IMR-90 (cell line): ENCODE data around the gene EZR. TPM values are rescaled to one million over a fixed set of nuclear protein-coding genes. Genes with fewer than 3 reads are reported as not detected.
A peak's percentile ranks its signal among the peaks of the same experiment; 100 is the strongest.

Experiments
- ATAC-seq: fragments of 200-7000 bp; cut with Tn5 transposase; 2 replicates; pipeline ENCODE4 v1.9.1; 2020; ENCODE audit warnings: low read depth, mild to moderate bottlenecking, moderate library complexity
- BruUV-seq: library from RNA; stranded (reverse); fragments of 400-500 nt; replicated peaks from 2 replicates; lab custom pipeline; 2021; lab: Mats Ljungman, UMichigan
- CTCF ChIA-PET: fragments of 300-600 bp; formaldehyde crosslinking; extraction: SDS; loops from one replicate; lab custom pipeline; 2021; ENCODE audit warnings: antibody characterized with exemption; lab: Yijun Ruan, JAX
- POLR2A ChIA-PET: fragments of 300-600 bp; sonication (Branson Sonifier 250); formaldehyde crosslinking; loops from one replicate; lab custom pipeline; 2022; ENCODE audit warnings: antibody characterized with exemption; ENCODE audit not compliant: unreplicated experiment; lab: Charles Lee
- DNase-seq: peaks from one replicate; pipeline ENCODE4 v3.0.0; 2013
- H2AFZ ChIP-seq: replicated peaks from 2 replicates; pipeline ENCODE3; 2013; ENCODE audit warnings: low read length, mild to moderate bottlenecking; ENCODE audit not compliant: poor library complexity
- H2AK5ac ChIP-seq: 2 replicates; pipeline ENCODE4 v1.6.1; 2013; ENCODE audit warnings: low read depth, low read length, inconsistent platforms
- H2AK9ac ChIP-seq: replicated peaks from 2 replicates; pipeline ENCODE3; 2013; ENCODE audit warnings: mild to moderate bottlenecking, low read depth, low read length, moderate library complexity; ENCODE audit not compliant: poor library complexity
- H2BK120ac ChIP-seq: 2 replicates; pipeline ENCODE4 v1.6.1; 2013; ENCODE audit warnings: low read depth, low read length, inconsistent platforms
- H2BK15ac ChIP-seq: 3 replicates; pipeline ENCODE4 v1.6.1; 2013; ENCODE audit warnings: low read depth, low read length, inconsistent platforms
- H2BK20ac ChIP-seq: 2 replicates; pipeline ENCODE4 v1.6.1; 2013; ENCODE audit warnings: low read depth, mild to moderate bottlenecking, inconsistent platforms, low read length, moderate library complexity
- H2BK5ac ChIP-seq: 2 replicates; pipeline ENCODE4 v1.6.1; 2013; ENCODE audit warnings: mild to moderate bottlenecking, low read depth, low read length, inconsistent platforms; ENCODE audit not compliant: poor library complexity, severe bottlenecking
- H3K14ac ChIP-seq: replicated peaks from 2 replicates; pipeline ENCODE4 v1.6.1; 2013; ENCODE audit warnings: low read depth, low read length, inconsistent platforms
- H3K18ac ChIP-seq: 2 replicates; pipeline ENCODE4 v1.6.1; 2013; ENCODE audit warnings: low read depth, low read length, control low read depth
- H3K23ac ChIP-seq: 2 replicates; pipeline ENCODE4 v1.6.1; 2013; ENCODE audit warnings: low read depth, low read length, inconsistent platforms
- H3K27ac ChIP-seq: 2 replicates; pipeline ENCODE4 v1.5.1; 2013; ENCODE audit warnings: mild to moderate bottlenecking, control low read depth, low read length; ENCODE audit not compliant: insufficient read depth
- H3K27me3 ChIP-seq: 2 replicates; pipeline ENCODE4 v1.6.1; 2013; ENCODE audit warnings: low read length; ENCODE audit not compliant: control insufficient read depth, insufficient read depth
- H3K36me3 ChIP-seq: 2 replicates; pipeline ENCODE4 v1.6.1; 2013; ENCODE audit warnings: low read length, mixed read lengths; ENCODE audit not compliant: control insufficient read depth, insufficient read depth
- H3K4ac ChIP-seq: 2 replicates; pipeline ENCODE4 v1.6.1; 2013; ENCODE audit warnings: low read depth, low read length, inconsistent platforms
- H3K4me1 ChIP-seq: 2 replicates; pipeline ENCODE4 v1.6.1; 2013; ENCODE audit warnings: low read length, mixed read lengths; ENCODE audit not compliant: control insufficient read depth, insufficient read depth
- H3K4me2 ChIP-seq: 2 replicates; pipeline ENCODE4 v1.6.1; 2013; ENCODE audit warnings: low read depth, mild to moderate bottlenecking, control low read depth, low read length, moderate library complexity
- H3K4me3 ChIP-seq: 2 replicates; pipeline ENCODE4 v1.5.1; 2013; ENCODE audit warnings: low read depth, mild to moderate bottlenecking, control low read depth, low read length, moderate library complexity; ENCODE audit not compliant: insufficient read depth
- H3K56ac ChIP-seq: 2 replicates; pipeline ENCODE4 v1.6.1; 2013; ENCODE audit warnings: low read length, inconsistent platforms; ENCODE audit not compliant: insufficient read depth; ENCODE audit errors: extremely low read depth
- H3K79me1 ChIP-seq, 2 experiments: 2 replicates each; pipeline ENCODE4 v1.6.1; 2013; ENCODE audit warnings: low read length in 2 of 2, inconsistent platforms in 1 of 2, low read depth in 1 of 2
- H3K9ac ChIP-seq: 2 replicates; pipeline ENCODE4 v1.6.1; 2013; ENCODE audit warnings: low read depth, low read length, control low read depth
- H3K9me1 ChIP-seq: 2 replicates; pipeline ENCODE4 v1.6.1; 2013; ENCODE audit warnings: low read length, inconsistent platforms; ENCODE audit not compliant: insufficient read depth
- H3K9me3 ChIP-seq: 2 replicates; pipeline ENCODE4 v1.6.1; 2013; ENCODE audit warnings: low read length; ENCODE audit not compliant: control insufficient read depth, insufficient read depth
- H4K20me1 ChIP-seq: 2 replicates; pipeline ENCODE4 v1.6.1; 2013; ENCODE audit warnings: low read length, inconsistent platforms; ENCODE audit not compliant: insufficient read depth
- H4K5ac ChIP-seq: 2 replicates; pipeline ENCODE4 v1.6.1; 2013; ENCODE audit warnings: mild to moderate bottlenecking, low read depth, low read length, control low read depth
- H4K8ac ChIP-seq, 2 experiments: 2 replicates each; pipeline ENCODE4 v1.6.1; 2013; ENCODE audit warnings: low read depth in 2 of 2, low read length in 2 of 2, control low read depth in 1 of 2, inconsistent platforms in 1 of 2
- H4K91ac ChIP-seq: 2 replicates; pipeline ENCODE4 v1.6.1; 2013; ENCODE audit warnings: low read depth, low read length, inconsistent platforms; ENCODE audit not compliant: insufficient read depth
- MAFK ChIP-seq: IDR thresholded peaks from 2 replicates; pipeline ENCODE4 v1.6.1; 2012; ENCODE audit warnings: low read depth, low read length, improper control_type of control experiment
- POLR2A ChIP-seq: IDR thresholded peaks from 2 replicates; pipeline ENCODE4 v1.6.1; 2012; ENCODE audit warnings: mild to moderate bottlenecking, low read depth, low read length
- RAD21 ChIP-seq: IDR thresholded peaks from 2 replicates; pipeline ENCODE4 v1.6.1; 2012; ENCODE audit warnings: low read length, improper control_type of control experiment
- WGBS, 2 experiments: methylation state at CpG; one replicate each; pipeline versions ENCODE4 v1.1.5 to v1.1.7; 2013; ENCODE audit warnings: missing lambda C conversion rate in 2 of 2; ENCODE audit not compliant: insufficient read length in 1 of 2; ENCODE audit errors: extremely low coverage in 2 of 2; 5-methylcytosine and 5-hydroxymethylcytosine counted together
- dilution Hi-C: fragments of 300-500 bp; cut with HindIII; formaldehyde crosslinking; loops from one replicate; pipeline ENCODE4 v1.14.3; 2018; ENCODE audit warnings: low sequenced_read_pairs; ENCODE audit not compliant: unreplicated experiment
- in situ Hi-C: fragments of 300-500 bp; cut with MboI; formaldehyde crosslinking; loops from 3 replicates; pipeline ENCODE4 v1.14.3; 2019; ENCODE audit warnings: low sequenced_read_pairs, inconsistent platforms, mixed read lengths
- intact Hi-C: fragments of 100-400 bp; cut with micrococcal nuclease; formaldehyde crosslinking; loops from 2 replicates; pipeline ENCODE4 v1.10.0; 2022
- polyA plus RNA-seq, 3 experiments: library from polyadenylated mRNA; depleted of rRNA; stranded (reverse); fragments of >200 nt; gene quantifications; 2 replicates each; pipeline ENCODE4 v1.2.3, GENCODE V29; 2012; ENCODE audit warnings: low replicate concordance in 1 of 3
- total RNA-seq: library from RNA; depleted of rRNA; stranded (reverse); fragments of >200 nt; gene quantifications from 2 replicates; pipeline ENCODE4 v1.2.3, GENCODE V29; 2012
- TF ChIP-seq, protein P1 (sequence below): fragments of 150-350 bp; IDR thresholded peaks from 2 replicates; pipeline ENCODE4 v1.6.1; 2017; ENCODE audit warnings: mild to moderate bottlenecking, antibody characterized with exemption, low read length, low read depth

Gene EZR
- total and polyA plus RNA-seq, 2 of the 4 experiments (the other 2 are of a cell fraction): 83.8 to 145 TPM

DNA sequence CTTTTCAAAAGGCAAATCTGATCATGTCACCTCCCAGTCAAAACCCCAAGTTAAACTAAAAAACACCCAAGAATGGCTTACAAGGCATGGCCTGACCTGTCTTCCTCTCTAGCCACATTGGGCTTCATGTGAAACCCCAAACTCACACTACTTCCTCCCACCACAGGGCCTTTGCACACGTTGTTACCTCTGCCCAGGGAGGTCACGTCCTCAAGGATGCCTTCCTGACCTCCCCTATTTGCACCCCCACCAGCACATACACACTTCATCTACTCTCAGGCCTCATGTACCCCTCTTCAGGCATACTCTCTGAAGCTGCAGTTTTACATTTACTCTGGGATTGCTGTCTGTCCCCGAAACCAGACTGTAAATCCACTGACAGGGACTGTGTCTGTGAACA is 6.1 kb downstream of the EZR start:
- Histone ChIP-seq H3K4ac (no peak overlapping the region; the same call in 1 of the 2 replicates), H3K4me3 (no peak overlapping the region), H3K4me1 (peaks cover 14% of the 10 kb centered on the region), H3K9me1 (peaks cover 21% of the 10 kb centered on the region), H4K5ac (no peak overlapping the region; the same call in 1 of the 2 replicates), H3K9me3 (no peaks in the 10 kb centered on the region), H3K56ac (no peak overlapping the region), H2BK5ac (no peak overlapping the region), H3K18ac (no peak overlapping the region), H3K9ac (no peak overlapping the region), H3K4me2 (no peak overlapping the region), H4K91ac (no peak overlapping the region), H3K27ac (no peak overlapping the region), H2AFZ (no peak overlapping the region), H2AK9ac (peak overlapping the region; percentile 58), H2BK20ac (no peak overlapping the region), H4K8ac (peak overlapping the region in 1 of 2 experiments; percentile 24; a peak in 1 of 4 replicates), H3K79me1 (peaks cover 38 to 81% of the 10 kb centered on the region in 2 experiments), H2BK15ac (no peak overlapping the region), H3K36me3 (peaks cover 4% of the 10 kb centered on the region), H3K23ac (no peak overlapping the region), H2AK5ac (no peak overlapping the region), H3K14ac (no peak overlapping the region), H4K20me1 (peaks cover 31% of the 10 kb centered on the region), H2BK120ac (no peak overlapping the region), H3K27me3 (no peaks in the 10 kb centered on the region)
- WGBS, 2 experiments: 60% methylated on average over 2 of the region's 3 CpGs; no CpG with 5 or more reads in 1 of the 2 experiments
- TF ChIP-seq POLR2A: 0 out of 2 replicates have a peak, but pooled peaks have one; percentile 20
- TF ChIP-seq, protein P1, sequence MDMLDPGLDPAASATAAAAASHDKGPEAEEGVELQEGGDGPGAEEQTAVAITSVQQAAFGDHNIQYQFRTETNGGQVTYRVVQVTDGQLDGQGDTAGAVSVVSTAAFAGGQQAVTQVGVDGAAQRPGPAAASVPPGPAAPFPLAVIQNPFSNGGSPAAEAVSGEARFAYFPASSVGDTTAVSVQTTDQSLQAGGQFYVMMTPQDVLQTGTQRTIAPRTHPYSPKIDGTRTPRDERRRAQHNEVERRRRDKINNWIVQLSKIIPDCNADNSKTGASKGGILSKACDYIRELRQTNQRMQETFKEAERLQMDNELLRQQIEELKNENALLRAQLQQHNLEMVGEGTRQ: no peak
- TF ChIP-seq RAD21: no peak
- no peak for TF ChIP-seq MAFK
- intact Hi-C loops: no loop called here
- dilution Hi-C loops: no loop called here
- ChIA-PET CTCF (no interaction called here), POLR2A (no interaction called here)
- no TSS peak for BruUV-seq
- in situ Hi-C loops: no loop called here
- no peak for DNase-seq
- ATAC-seq: no peak
